Fibroblast of lung (primary cell): ENCODE results near the gene C2orf42.
"Not testable (repeated sequence)": the region's sequence is repeated elsewhere in the genome, so short reads cannot be mapped to it uniquely, and the experiment has no call there.

Source experiments
- CTCF ChIP-seq, 2 donors: IDR thresholded peaks in 1 of 2; conservative IDR thresholded peaks in 1 of 2; 1 replicate in 1 of 2; 2 replicates in 1 of 2; pipeline ENCODE4 v1.5.1; 2011 to 2012; ENCODE audit warnings: low read length in 2 of 2, control low read depth in 1 of 2, inconsistent platforms in 1 of 2, low read depth in 1 of 2, mild to moderate bottlenecking in 1 of 2
- EZH2 ChIP-seq: IDR thresholded peaks from 2 replicates; pipeline ENCODE4 v1.5.1; 2012; ENCODE audit warnings: low read length, control low read depth, mild to moderate bottlenecking; ENCODE audit errors: missing control alignments

DNA sequence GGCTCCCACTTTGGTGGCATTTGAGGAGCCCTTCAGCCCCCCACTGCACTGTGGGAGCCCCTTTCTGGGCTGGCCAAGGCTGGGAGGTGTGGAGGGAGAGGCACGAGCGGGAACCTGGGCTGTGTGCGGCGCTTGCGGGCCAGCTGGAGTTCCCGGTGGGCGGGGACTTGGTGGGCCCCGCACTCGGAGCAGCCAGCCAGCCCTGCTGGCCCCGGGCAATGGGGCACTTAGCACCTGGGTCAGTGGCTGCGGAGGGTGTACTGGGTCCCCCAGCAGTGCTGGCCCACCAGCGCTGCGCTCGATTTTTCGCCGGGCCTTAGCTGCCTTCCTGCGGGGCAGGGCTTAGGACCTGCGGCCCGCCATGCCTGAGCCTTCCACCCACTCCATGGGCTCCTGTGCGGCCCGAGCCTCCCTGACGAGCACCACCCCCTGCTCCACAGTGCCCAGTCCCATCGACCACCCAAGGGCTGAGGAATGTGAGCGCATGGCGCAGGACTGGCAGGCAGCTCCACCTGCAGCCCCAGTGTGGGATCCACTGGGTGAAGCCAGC, 42.5 kb downstream of the C2orf42 start:
- TF ChIP-seq CTCF (conservative IDR thresholded peaks at IDR 0.05 in 1 of 2, IDR thresholded peaks at IDR 0.05 in 1 of 2; ENCODE audit: low read depth in 1 of 2, low read length in 2 of 2); EZH2: not testable (repeated sequence)
